ACHN (cell line): Measurements from ENCODE around the gene ANGPTL8.

Experiments
- DNase-seq: peaks from one replicate; pipeline ENCODE4 v3.0.0-alpha.2; 2015
- in situ Hi-C: cut with HindIII; loops from 2 replicates; pipeline ENCODE4 v1.10.0; 2017; ENCODE audit warnings: low sequenced_read_pairs, low pct_ligation_motif_present, low pct_unique_long_range_greater_than_20kb

ANGPTL8 gene

DNA sequence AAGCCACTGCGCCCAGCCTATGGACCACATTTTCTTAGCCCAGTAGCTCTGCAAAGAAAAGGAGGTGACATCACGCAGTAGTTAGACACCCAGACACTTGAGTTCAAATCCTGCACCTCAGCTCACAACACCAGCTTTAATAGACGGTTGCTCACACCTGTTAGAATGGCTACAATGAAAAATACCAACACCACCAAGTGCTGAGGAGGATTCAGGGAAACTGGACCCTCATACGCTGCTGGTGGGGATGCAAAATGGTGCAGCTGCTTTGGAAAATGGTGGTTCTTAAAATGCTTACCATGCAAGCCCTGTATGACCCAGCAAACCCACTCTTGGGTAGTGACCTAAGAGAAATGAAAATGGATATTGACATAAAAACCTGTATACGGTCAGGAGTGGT lies 34.6 kb downstream of the ANGPTL8 start:
- DNase-seq, result no peak
- in situ Hi-C loops, result no loop called here

GRCh38 chr19:11274533-11275086 lies 35.2 kb downstream of the ANGPTL8 start:
- DNase-seq, result no peak
- in situ Hi-C loops, result no loop called here

- no peak for DNase-seq
- in situ Hi-C loops, result no loop called here
These were observed 39.3 kb downstream of the ANGPTL8 start for GRCh38 chr19:11278670-11279069.

DNA sequence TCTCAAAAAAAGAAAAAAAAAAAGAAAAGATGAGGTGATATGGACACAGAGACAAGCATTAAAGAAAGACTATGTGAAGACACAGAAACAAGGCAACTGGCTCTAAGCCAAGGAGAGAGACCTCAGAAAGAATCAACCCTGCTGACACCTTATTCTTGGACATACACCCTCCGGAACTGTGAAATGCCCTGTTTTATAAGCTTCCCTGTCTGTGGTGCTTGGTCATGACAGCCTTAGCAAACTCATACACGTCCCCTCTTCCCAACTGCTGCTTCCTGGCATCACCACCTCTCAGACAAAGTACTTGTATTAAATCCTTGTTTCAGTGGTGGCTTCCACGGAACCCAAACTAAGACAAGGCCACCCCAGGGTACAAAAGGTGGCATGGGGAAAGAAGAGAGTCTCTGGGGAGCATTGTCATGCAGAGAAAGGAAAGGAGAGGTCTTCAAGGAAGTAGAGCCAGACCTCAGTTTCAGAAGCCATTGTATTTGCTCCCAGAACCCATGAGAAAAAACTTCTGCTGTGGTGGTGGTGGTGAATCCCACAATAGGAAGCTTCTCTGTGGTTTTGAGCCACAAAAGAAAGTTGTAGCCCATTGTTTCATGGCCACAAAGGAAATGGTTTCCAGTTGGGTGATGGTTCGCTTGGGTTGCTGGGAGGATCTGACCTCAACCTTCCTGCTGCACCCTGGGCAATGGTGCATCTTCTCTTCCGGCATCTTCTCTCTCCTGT lies 40.3 kb downstream of the ANGPTL8 start:
- DNase-seq, result no peak
- in situ Hi-C loops, result no loop called here

- no peak for DNase-seq
- in situ Hi-C loops, result no loop called here
These were observed 42.1 kb downstream of the ANGPTL8 start for GRCh38 chr19:11281356-11282049.

DNA sequence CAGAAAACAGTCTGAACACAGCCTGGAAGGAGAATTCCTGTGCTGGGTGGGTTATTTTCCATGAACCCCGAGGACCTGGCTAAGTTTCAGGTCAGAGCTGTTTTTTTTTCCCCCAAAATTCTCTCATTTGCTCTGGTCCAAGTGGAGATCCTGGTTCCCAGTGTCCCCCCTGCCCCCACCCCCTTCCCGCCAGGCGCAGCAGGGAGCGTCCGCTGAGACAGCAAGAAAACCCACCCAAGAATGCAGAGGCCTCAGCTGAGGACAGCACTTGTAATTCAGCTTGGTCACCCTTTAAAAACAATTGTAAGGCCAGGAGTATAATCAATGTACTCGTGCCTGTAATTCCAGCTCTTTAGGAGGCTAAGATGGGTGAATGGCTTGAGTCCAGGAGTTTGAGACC lies 45.1 kb downstream of the ANGPTL8 start:
- in situ Hi-C loops, result no loop called here
- DNase-seq, result no peak

- in situ Hi-C loops, result no loop called here
- no peak for DNase-seq
These were observed 47.0 kb downstream of the ANGPTL8 start for GRCh38 chr19:11286312-11286974.

- in situ Hi-C loops, result no loop called here
- DNase-seq, result peak; percentile 13
These were observed 48.9 kb downstream of the ANGPTL8 start for GRCh38 chr19:11288349-11288748.

GRCh38 chr19:11290256-11290655 lies 50.8 kb downstream of the ANGPTL8 start:
- in situ Hi-C loops, result no loop called here
- no peak for DNase-seq

DNA sequence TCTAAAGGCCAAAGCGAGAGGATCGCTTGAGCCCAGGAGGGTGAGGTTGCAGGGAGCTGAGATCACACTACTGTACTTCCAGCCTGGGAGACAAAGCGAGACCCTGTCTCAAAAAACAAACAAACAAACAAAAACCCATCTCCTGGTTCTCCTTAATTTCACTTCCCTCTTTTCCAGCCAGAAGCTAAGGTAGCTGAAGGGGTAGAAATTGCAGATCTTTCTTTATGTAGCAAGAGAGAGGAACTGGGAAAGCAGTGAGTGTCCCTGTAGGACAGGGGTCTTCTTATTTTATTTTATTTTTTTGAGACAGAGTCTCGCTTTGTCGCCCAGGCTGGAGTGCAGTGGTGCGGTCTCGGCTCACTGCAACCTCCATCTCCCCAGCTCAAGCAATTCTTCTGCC lies 52.0 kb downstream of the ANGPTL8 start:
- in situ Hi-C loops, result no loop called here
- DNase-seq, result no peak
